Left lung (tissue), 10 donors: ENCODE results near the gene AMN. TPM values are rescaled to one million over a fixed set of nuclear protein-coding genes. Genes with fewer than 3 reads are reported as not detected.

ENCODE experiments used
- ATAC-seq: fragments of 200-7000 bp; cut with Tn5 transposase; one replicate; pipeline ENCODE4 v1.9.1; 2020; ENCODE audit warnings: moderate library complexity
- DNase-seq, 4 donors: peaks; one replicate each; pipeline ENCODE4 v3.0.0-alpha.2; 2013 to 2020
- H3K27ac ChIP-seq, 2 donors: fragments of 200-600 bp; sonication (generic) in 1 of 2; one replicate each; pipeline versions ENCODE4 v1.5.0 to v1.8.0; 2020 to 2021
- H3K27me3 ChIP-seq, 2 donors: fragments of 200-600 bp; sonication (generic) in 1 of 2; one replicate each; pipeline versions ENCODE4 v1.5.0 to v1.8.0; 2020 to 2021
- H3K36me3 ChIP-seq, 2 donors: fragments of 200-600 bp; sonication (generic) in 1 of 2; one replicate each; pipeline versions ENCODE4 v1.5.0 to v1.8.0; 2020 to 2021
- H3K4me1 ChIP-seq, 2 donors: fragments of 200-600 bp; one replicate each; pipeline ENCODE4 v1.8.0; 2021
- H3K4me3 ChIP-seq, 2 donors: fragments of 200-600 bp; sonication (generic) in 1 of 2; one replicate each; pipeline versions ENCODE4 v1.5.0 to v1.8.0; 2020 to 2021; ENCODE audit warnings: mild to moderate bottlenecking in 1 of 2
- H3K9me3 ChIP-seq, 2 donors: fragments of 200-600 bp; sonication (generic) in 1 of 2; one replicate each; pipeline versions ENCODE4 v1.5.0 to v1.8.0; 2020 to 2021
- CTCF ChIP-seq, 2 donors: fragments of 200-600 bp; sonication (generic) in 1 of 2; IDR thresholded peaks; one replicate each; pipeline versions ENCODE4 v1.5.0 to v1.8.0; 2021; ENCODE audit warnings: antibody characterized with exemption in 2 of 2
- intact Hi-C, 2 donors: fragments of 100-400 bp; cut with DNase I; formaldehyde crosslinking; loops; one replicate each; pipeline versions ENCODE4 v1.11.2 to v1.14.2; 2022
- polyA plus RNA-seq, 6 donors: library from polyadenylated mRNA; unstranded; fragments of 120-200 nt; gene quantifications; one replicate each; pipeline ENCODE4 v1.2.1, GENCODE V29; 2013; ENCODE audit not compliant: insufficient read length in 6 of 6
- total RNA-seq, 2 donors: library from RNA; stranded (reverse); fragmentation: NEBNext Ultra II Directional; extraction: Animal tissue kit (Norgen Biotek cat#: 25700); gene quantifications; one replicate each; pipeline ENCODE4 v1.2.1, GENCODE V29; 2021
- donor health status: DM: no; HTN: yes; CAD: no.
- donor health status: DM: no; HTN: no; CAD: no.

Gene AMN
- total and polyA plus RNA-seq, 8 donors = 0.30 to 23.2 (median 1.1) TPM

- intact Hi-C loops = no loop called here
- Histone ChIP-seq H3K36me3 (peaks cover 0 to 88% of the 10 kb centered on the region in 2 donors), H3K27ac (no peak overlapping the region), H3K27me3 (no peaks in the 10 kb centered on the region), H3K4me1 (no peaks in the 10 kb centered on the region), H3K9me3 (no peaks in the 10 kb centered on the region), H3K4me3 (no peak overlapping the region)
- no peak for TF ChIP-seq CTCF (IDR thresholded peaks at IDR 0.05)
- DNase-seq (no peak), ATAC-seq (no peak)
Measured at GRCh38 chr14:102885737-102886447, 36.6 kb upstream of the AMN start.

GRCh38 chr14:102888748-102889147, 33.7 kb upstream of the AMN start:
- no peaks in the 10 kb centered on the region for H3K9me3 ChIP-seq
- peaks cover 0 to 96% of the 10 kb centered on the region in 2 donors for H3K36me3 ChIP-seq
- no peak for TF ChIP-seq CTCF (IDR thresholded peaks at IDR 0.05)
- H3K4me1 ChIP-seq = no peaks in the 10 kb centered on the region
- intact Hi-C loops = no loop called here
- no peak overlapping the region for H3K27ac ChIP-seq
- no peaks in the 10 kb centered on the region for H3K27me3 ChIP-seq
- H3K4me3 ChIP-seq = no peak overlapping the region
- DNase-seq (no peak), ATAC-seq (peak; percentile 51)

GRCh38 chr14:102889615-102890014, 32.8 kb upstream of the AMN start:
- Histone ChIP-seq H3K4me1 (no peaks in the 10 kb centered on the region), H3K27me3 (no peaks in the 10 kb centered on the region), H3K4me3 (no peak overlapping the region), H3K9me3 (no peaks in the 10 kb centered on the region), H3K27ac (no peak overlapping the region), H3K36me3 (peaks cover 0 to 98% of the 10 kb centered on the region in 2 donors)
- intact Hi-C loops = no loop called here
- DNase-seq (no peak), ATAC-seq (no peak)
- TF ChIP-seq CTCF (IDR thresholded peaks at IDR 0.05) = no peak

- no peak overlapping the region for H3K4me3 ChIP-seq
- intact Hi-C loops = no loop called here
- no peak for DNase-seq
- no peak for TF ChIP-seq CTCF (IDR thresholded peaks at IDR 0.05)
- no peaks in the 10 kb centered on the region for H3K27me3 ChIP-seq
- no peaks in the 10 kb centered on the region for H3K9me3 ChIP-seq
- ATAC-seq = no peak
- H3K27ac ChIP-seq = no peak overlapping the region
- H3K4me1 ChIP-seq = no peaks in the 10 kb centered on the region
- peaks cover 0 to 95% of the 10 kb centered on the region in 2 donors for H3K36me3 ChIP-seq
Measured at GRCh38 chr14:102891111-102891510, 31.4 kb upstream of the AMN start.

- Histone ChIP-seq H3K9me3 (no peaks in the 10 kb centered on the region), H3K27ac (no peak overlapping the region), H3K27me3 (no peaks in the 10 kb centered on the region), H3K36me3 (peaks cover 0 to 95% of the 10 kb centered on the region in 2 donors), H3K4me1 (no peaks in the 10 kb centered on the region), H3K4me3 (no peak overlapping the region)
- intact Hi-C loops = no loop called here
- ATAC-seq = no peak
- no peak for TF ChIP-seq CTCF (IDR thresholded peaks at IDR 0.05)
- no peak for DNase-seq
Measured at GRCh38 chr14:102891556-102891955, 30.9 kb upstream of the AMN start.
